Hepatocyte (in vitro differentiated cells): Measurements from ENCODE around the gene EDAR. TPM values are rescaled to one million over a fixed set of nuclear protein-coding genes. Genes with fewer than 3 reads are reported as not detected.

Experiments
- DNase-seq: peaks from one replicate; pipeline ENCODE4 v3.0.0-alpha.2; 2016; ENCODE audit warnings: low spot score
- H2AFZ ChIP-seq: fragments of 200-600 bp; sonication (generic); 2 replicates; pipeline ENCODE4 v1.6.0; 2016; ENCODE audit warnings: antibody characterized with exemption, mild to moderate bottlenecking
- H3K27ac ChIP-seq: fragments of 200-600 bp; sonication (generic); 2 replicates; pipeline ENCODE4 v1.5.1; 2016; ENCODE audit warnings: mild to moderate bottlenecking
- H3K27me3 ChIP-seq: fragments of 200-600 bp; sonication (generic); 2 replicates; pipeline ENCODE4 v1.6.1; 2016
- H3K36me3 ChIP-seq: fragments of 200-600 bp; sonication (generic); replicated peaks from 2 replicates; pipeline ENCODE4 v1.5.1; 2016; ENCODE audit warnings: low read depth; ENCODE audit not compliant: insufficient read depth
- H3K4me1 ChIP-seq: fragments of 200-600 bp; sonication (generic); 2 replicates; pipeline ENCODE4 v1.5.1; 2016; ENCODE audit warnings: mild to moderate bottlenecking, moderate library complexity; ENCODE audit not compliant: insufficient read depth
- H3K4me2 ChIP-seq: fragments of 200-600 bp; sonication (generic); 2 replicates; pipeline ENCODE4 v1.6.0; 2016
- H3K4me3 ChIP-seq: fragments of 200-600 bp; sonication (generic); 2 replicates; pipeline ENCODE4 v1.5.1; 2016; ENCODE audit warnings: mild to moderate bottlenecking
- H3K79me2 ChIP-seq: fragments of 200-600 bp; sonication (generic); 2 replicates; pipeline ENCODE4 v1.6.0; 2017; ENCODE audit warnings: mild to moderate bottlenecking
- H3K9me2 ChIP-seq: fragments of 200-600 bp; sonication (generic); replicated peaks from 2 replicates; pipeline ENCODE4 v1.6.0; 2017; ENCODE audit warnings: mild to moderate bottlenecking; ENCODE audit not compliant: insufficient read depth
- H3K9me3 ChIP-seq: fragments of 200-600 bp; sonication (generic); 2 replicates; pipeline ENCODE4 v1.5.1; 2016; ENCODE audit warnings: low read depth, mild to moderate bottlenecking
- H4K20me1 ChIP-seq: fragments of 200-600 bp; sonication (generic); 2 replicates; pipeline ENCODE4 v1.6.0; 2016; ENCODE audit warnings: mild to moderate bottlenecking; ENCODE audit not compliant: insufficient read depth, poor library complexity, severe bottlenecking
- EZH2 ChIP-seq: fragments of 200-600 bp; sonication (generic); IDR thresholded peaks from 2 replicates; pipeline ENCODE4 v1.6.1; 2016; ENCODE audit warnings: antibody characterized with exemption, mild to moderate bottlenecking, borderline replicate concordance
- EZH2phosphoT487 ChIP-seq: fragments of 200-600 bp; sonication (generic); IDR thresholded peaks from one replicate; pipeline ENCODE4 v1.6.1; 2018; ENCODE audit warnings: antibody characterized with exemption, mild to moderate bottlenecking, low read depth, moderate library complexity; ENCODE audit not compliant: unreplicated experiment, severe bottlenecking
- WGBS: methylation state at CpG from one replicate; pipeline ENCODE4 v1.1.6; 2016; ENCODE audit warnings: low lambda C conversion rate; ENCODE audit errors: missing lambda C conversion rate; 5-methylcytosine and 5-hydroxymethylcytosine counted together
- polyA plus RNA-seq: library from polyadenylated mRNA; unstranded; fragments of >200 nt; fragmentation: Nextera tagmentation; extraction: Ambion mirVana; gene quantifications from 2 replicates; pipeline ENCODE4 v1.2.1, GENCODE V29; 2016
- total RNA-seq: library from RNA; depleted of rRNA; stranded (reverse); fragments of >200 nt; gene quantifications from 2 replicates; pipeline ENCODE4 v1.2.3, GENCODE V29; 2014
- TF ChIP-seq, protein P1 (sequence below): fragments of 200-600 bp; sonication (generic); IDR thresholded peaks from 2 replicates; pipeline ENCODE4 v1.5.1; 2016; ENCODE audit warnings: antibody characterized with exemption, mild to moderate bottlenecking; ENCODE audit not compliant: poor library complexity

Gene EDAR
- total and polyA plus RNA-seq, 2 experiments from 2014 or later = 0.20 to 0.21 TPM

DNA sequence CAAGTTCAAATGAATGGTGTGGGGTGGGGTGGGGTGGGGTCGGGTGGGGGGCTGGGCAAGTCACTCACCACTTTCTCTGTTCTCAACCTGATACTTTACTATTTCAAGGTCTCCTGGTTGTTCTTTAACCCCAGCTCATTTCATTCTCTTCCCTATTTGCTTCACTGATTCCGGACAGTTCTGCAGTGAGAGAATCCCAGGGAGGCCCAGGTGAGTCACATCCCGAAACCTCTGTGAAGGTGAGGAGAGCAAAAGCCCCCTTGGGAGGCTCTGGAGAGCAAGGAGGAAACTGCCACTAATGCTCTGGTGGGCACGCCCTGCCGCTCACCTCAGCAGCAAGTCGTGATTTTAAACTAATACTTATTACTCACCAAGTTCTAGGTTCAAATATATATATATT, 8.9 kb downstream of the EDAR start:
- Histone ChIP-seq H3K4me1 (peaks cover 22% of the 10 kb centered on the region), H3K27ac (no peak overlapping the region), H3K9me3 (no peaks in the 10 kb centered on the region), H3K79me2 (no peaks in the 10 kb centered on the region), H3K9me2 (no peaks in the 10 kb centered on the region), H3K4me2 (no peak overlapping the region), H3K36me3 (no peaks in the 10 kb centered on the region), H3K27me3 (peaks cover 8% of the 10 kb centered on the region), H4K20me1 (no peaks in the 10 kb centered on the region), H2AFZ (no peak overlapping the region), H3K4me3 (no peak overlapping the region)
- 76% methylated on average over 6 of the region's 6 CpGs for WGBS
- no peak for DNase-seq
- TF ChIP-seq, protein P1, sequence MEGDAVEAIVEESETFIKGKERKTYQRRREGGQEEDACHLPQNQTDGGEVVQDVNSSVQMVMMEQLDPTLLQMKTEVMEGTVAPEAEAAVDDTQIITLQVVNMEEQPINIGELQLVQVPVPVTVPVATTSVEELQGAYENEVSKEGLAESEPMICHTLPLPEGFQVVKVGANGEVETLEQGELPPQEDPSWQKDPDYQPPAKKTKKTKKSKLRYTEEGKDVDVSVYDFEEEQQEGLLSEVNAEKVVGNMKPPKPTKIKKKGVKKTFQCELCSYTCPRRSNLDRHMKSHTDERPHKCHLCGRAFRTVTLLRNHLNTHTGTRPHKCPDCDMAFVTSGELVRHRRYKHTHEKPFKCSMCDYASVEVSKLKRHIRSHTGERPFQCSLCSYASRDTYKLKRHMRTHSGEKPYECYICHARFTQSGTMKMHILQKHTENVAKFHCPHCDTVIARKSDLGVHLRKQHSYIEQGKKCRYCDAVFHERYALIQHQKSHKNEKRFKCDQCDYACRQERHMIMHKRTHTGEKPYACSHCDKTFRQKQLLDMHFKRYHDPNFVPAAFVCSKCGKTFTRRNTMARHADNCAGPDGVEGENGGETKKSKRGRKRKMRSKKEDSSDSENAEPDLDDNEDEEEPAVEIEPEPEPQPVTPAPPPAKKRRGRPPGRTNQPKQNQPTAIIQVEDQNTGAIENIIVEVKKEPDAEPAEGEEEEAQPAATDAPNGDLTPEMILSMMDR = no peak
- TF ChIP-seq EZH2phosphoT487 (no peak), EZH2 (no peak)

DNA sequence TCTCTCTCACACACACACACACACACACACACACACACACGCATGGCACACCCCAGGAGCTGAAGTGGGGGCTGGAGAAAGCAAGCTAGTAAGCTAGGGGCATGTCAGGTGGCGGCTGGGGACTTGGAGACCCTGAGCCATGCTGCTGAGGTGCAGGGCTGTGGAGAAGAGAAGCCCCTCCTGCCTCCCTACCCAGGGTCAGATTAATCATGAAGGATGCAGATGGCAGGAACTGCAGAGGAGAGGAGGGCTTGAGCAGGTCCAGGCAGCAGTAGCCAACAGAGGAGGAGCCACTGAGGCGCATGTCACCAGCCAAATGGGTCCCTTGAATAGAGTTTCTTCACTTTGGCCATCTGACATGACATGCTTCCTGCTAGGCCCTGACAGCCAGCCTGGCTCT, 9.6 kb downstream of the EDAR start:
- Histone ChIP-seq H3K27ac (no peak overlapping the region), H2AFZ (no peak overlapping the region), H3K9me2 (no peaks in the 10 kb centered on the region), H3K4me2 (no peak overlapping the region), H3K9me3 (no peaks in the 10 kb centered on the region), H3K27me3 (peaks cover 5% of the 10 kb centered on the region), H3K79me2 (no peaks in the 10 kb centered on the region), H3K4me3 (no peak overlapping the region), H3K36me3 (no peaks in the 10 kb centered on the region), H4K20me1 (no peaks in the 10 kb centered on the region), H3K4me1 (peaks cover 22% of the 10 kb centered on the region)
- DNase-seq = no peak
- WGBS = 98% methylated on average over 3 of the region's 3 CpGs
- TF ChIP-seq EZH2 (no peak), EZH2phosphoT487 (no peak)

DNA sequence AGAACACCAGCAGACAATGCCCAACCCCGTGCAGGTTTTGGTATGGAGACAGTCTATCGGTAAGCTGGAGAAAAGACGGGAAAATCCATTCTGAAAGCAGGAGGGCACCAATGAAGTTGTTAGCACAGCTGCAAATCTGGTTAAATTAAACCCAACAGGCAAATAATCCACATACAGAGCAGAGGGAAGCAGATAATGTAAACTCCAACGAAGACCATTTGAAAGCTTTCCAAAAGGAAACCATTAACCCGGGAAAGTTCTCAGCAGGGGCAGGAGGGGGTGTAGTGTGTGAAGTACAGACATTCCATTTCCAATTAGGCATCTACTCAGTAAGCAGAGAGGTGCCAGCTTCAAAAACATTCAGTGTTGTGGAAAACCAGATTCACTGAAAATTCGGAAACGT, 10.3 kb downstream of the EDAR start:
- no peaks in the 10 kb centered on the region for H3K36me3 ChIP-seq
- H4K20me1 ChIP-seq = no peaks in the 10 kb centered on the region
- no peak overlapping the region for H3K27ac ChIP-seq
- 37% methylated on average over 7 of the region's 7 CpGs for WGBS
- no peaks in the 10 kb centered on the region for H3K79me2 ChIP-seq
- no peaks in the 10 kb centered on the region for H3K9me2 ChIP-seq
- no peaks in the 10 kb centered on the region for H3K9me3 ChIP-seq
- peaks cover 22% of the 10 kb centered on the region for H3K4me1 ChIP-seq
- TF ChIP-seq EZH2phosphoT487 = no peak
- TF ChIP-seq EZH2 = no peak
- TF ChIP-seq, protein P1 = no peak
- no peak overlapping the region for H2AFZ ChIP-seq
- H3K4me2 ChIP-seq = peak overlapping the region; percentile 9
- H3K4me3 ChIP-seq = no peak overlapping the region
- peaks cover 4% of the 10 kb centered on the region for H3K27me3 ChIP-seq
- no peak for DNase-seq

DNA sequence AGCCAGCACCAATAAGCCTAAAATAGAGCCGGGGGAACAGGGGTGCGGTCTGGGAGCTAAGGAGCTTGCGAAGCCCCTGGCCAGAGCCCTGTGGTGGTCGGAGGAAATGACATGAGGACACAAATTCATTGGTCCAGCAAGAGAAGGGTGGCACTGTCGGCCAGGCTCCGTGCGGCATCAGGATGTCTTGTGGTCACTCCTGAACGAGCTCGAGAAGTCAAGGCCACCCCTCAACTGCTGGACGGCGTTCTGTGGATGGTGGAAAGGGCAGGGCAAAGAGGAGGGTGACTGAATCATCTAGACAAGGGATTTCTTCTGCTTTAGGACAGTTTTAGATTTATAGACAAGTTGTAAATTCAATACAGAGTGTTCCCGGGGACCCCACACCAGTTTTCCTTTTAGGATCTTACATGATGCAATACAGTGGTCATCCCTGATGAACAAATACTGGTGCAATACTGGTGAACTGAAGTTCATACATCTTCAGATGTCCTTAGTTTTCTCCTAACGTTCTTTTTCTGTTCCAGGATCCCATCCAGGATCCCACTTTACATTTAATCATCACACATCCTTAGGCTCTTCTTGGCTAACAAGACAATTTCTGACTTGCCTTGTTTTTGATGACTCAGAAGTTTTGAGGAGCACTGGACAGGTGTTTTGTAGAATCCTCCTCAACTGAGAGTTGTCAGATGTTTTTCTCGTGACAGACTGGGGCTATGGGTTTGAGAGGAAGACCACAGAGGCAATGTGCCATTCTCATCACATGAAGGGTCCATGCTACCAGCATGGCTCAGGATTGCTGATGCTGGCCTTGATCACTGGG, 13.2 kb downstream of the EDAR start:
- H3K79me2 ChIP-seq = no peaks in the 10 kb centered on the region
- TF ChIP-seq EZH2 (no peak), EZH2phosphoT487 (no peak)
- TF ChIP-seq, protein P1 = no peak
- H3K4me3 ChIP-seq = no peak overlapping the region
- H3K27me3 ChIP-seq = no peaks in the 10 kb centered on the region
- no peaks in the 10 kb centered on the region for H4K20me1 ChIP-seq
- WGBS = 92% methylated on average over 14 of the region's 14 CpGs
- no peak overlapping the region for H3K27ac ChIP-seq
- H3K4me2 ChIP-seq = no peak overlapping the region
- no peaks in the 10 kb centered on the region for H3K36me3 ChIP-seq
- H2AFZ ChIP-seq = no peak overlapping the region
- peaks cover 8% of the 10 kb centered on the region for H3K4me1 ChIP-seq
- DNase-seq = no peak
- H3K9me3 ChIP-seq = no peaks in the 10 kb centered on the region
- H3K9me2 ChIP-seq = no peaks in the 10 kb centered on the region
